H1 (cell line): Measurements from ENCODE around the gene PRKAR2A.

Experiments used
- EP300 ChIP-seq, 2 experiments: IDR thresholded peaks; 1 replicate in 1 of 2; 2 replicates in 1 of 2; pipeline ENCODE4 v1.6.1; 2011 to 2012; ENCODE audit warnings: low read depth in 2 of 2, low read length in 2 of 2, mild to moderate bottlenecking in 2 of 2, borderline replicate concordance in 1 of 2, inconsistent platforms in 1 of 2, moderate library complexity in 1 of 2
- EZH2 ChIP-seq: fragments of 200-600 bp; sonication (generic); IDR thresholded peaks from 2 replicates; pipeline ENCODE4 v1.7.1; 2012; ENCODE audit warnings: low read depth, mild to moderate bottlenecking, moderate library complexity, low read length, inconsistent platforms; ENCODE audit not compliant: severe bottlenecking
- TAF1 ChIP-seq: IDR thresholded peaks from 2 replicates; pipeline ENCODE4 v1.6.1; 2011; ENCODE audit warnings: mild to moderate bottlenecking, low read depth, low read length

DNA sequence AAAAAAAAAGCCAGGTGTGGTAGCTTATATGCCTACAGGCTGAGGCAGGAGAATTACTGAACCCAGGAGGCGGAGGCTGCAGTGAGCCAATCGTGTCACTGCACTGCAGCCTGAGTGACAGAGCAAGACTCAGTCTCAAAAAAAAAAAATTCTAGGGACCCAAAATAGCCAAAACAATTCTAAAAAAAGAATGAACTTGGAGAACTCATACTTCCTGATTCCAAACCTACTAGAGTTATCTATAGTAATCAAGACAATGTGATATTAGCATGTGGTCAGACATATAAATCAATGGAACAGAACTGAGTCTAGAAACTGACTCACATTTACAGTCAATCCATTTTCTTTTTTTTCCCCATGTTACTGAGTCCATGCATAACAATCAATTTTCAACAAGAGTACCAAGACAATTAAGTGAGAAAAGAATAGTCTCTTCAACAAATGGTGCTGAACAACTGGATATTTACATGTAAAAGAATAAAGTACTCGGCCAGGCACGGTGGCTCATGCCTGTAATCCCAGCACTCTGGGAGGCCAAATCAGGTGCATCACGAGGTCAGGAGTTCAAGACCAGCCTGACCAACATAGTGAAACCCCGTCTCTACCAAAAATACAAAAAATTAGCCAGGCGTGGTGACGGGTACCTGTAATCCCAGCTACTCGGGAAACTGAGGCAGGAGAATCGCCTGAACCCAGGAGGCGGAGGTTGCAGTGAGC lies 11.9 kb downstream of the PRKAR2A start:
- TF ChIP-seq EP300 (IDR thresholded peaks at IDR 0.05; ENCODE audit: borderline replicate concordance in 1 of 2, low read depth in 2 of 2, low read length in 2 of 2) (no peak), TAF1 (no peak), EZH2 (no peak)
